Retinal pigment epithelial cell (primary cell): ENCODE data around the gene KLHL21.

Experiments used
- DNase-seq: peaks from one replicate; pipeline ENCODE4 v3.0.0-alpha.2; 2010; ENCODE audit warnings: low read depth
- H3K4me3 ChIP-seq: 2 replicates; pipeline ENCODE4 v1.5.1; 2011; ENCODE audit warnings: mild to moderate bottlenecking, low read length, control low read depth, moderate library complexity
- TF ChIP-seq, protein P1 (sequence below): conservative IDR thresholded peaks from 2 replicates; pipeline ENCODE4 v1.5.1; 2011; ENCODE audit warnings: low read depth, low read length, control low read depth, inconsistent platforms

KLHL21 gene

DNA sequence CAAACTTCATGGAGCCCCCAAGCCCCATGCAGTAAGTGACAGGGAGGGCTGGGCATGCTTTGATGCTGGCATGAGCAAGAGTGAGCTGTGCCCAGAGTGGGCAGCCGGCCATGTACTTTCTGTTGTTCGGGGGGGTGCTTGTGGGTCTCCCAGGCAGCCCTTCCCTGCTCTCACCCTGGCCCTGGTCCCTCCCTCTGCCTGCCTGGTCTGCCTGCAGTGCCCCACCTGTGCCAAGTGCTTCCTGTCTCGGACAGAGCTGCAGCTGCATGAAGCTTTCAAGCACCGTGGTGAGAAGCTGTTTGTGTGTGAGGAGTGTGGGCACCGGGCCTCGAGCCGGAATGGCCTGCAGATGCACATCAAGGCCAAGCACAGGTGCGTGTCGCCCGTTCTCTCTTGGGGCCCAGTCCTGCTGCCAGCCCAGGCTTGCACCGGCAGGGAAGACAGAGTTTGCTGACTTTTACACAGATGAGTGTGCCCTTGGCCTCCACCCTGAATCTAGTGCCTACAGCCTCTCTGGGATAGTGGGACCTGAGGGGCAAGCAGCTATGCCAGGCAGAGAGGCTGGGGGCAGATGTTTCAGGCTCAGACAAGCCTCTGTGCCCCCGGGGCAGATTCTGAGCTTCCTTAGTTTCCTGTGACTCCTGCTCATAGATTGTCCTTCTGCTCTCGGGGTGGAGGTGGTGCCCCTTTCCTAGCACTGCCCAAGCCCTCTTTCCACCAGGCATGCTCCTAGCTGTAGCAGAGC, 15.2 kb downstream of the KLHL21 start:
- no peak for DNase-seq
- no peak overlapping the region for H3K4me3 ChIP-seq
- TF ChIP-seq, protein P1, sequence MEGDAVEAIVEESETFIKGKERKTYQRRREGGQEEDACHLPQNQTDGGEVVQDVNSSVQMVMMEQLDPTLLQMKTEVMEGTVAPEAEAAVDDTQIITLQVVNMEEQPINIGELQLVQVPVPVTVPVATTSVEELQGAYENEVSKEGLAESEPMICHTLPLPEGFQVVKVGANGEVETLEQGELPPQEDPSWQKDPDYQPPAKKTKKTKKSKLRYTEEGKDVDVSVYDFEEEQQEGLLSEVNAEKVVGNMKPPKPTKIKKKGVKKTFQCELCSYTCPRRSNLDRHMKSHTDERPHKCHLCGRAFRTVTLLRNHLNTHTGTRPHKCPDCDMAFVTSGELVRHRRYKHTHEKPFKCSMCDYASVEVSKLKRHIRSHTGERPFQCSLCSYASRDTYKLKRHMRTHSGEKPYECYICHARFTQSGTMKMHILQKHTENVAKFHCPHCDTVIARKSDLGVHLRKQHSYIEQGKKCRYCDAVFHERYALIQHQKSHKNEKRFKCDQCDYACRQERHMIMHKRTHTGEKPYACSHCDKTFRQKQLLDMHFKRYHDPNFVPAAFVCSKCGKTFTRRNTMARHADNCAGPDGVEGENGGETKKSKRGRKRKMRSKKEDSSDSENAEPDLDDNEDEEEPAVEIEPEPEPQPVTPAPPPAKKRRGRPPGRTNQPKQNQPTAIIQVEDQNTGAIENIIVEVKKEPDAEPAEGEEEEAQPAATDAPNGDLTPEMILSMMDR: no peak

DNA sequence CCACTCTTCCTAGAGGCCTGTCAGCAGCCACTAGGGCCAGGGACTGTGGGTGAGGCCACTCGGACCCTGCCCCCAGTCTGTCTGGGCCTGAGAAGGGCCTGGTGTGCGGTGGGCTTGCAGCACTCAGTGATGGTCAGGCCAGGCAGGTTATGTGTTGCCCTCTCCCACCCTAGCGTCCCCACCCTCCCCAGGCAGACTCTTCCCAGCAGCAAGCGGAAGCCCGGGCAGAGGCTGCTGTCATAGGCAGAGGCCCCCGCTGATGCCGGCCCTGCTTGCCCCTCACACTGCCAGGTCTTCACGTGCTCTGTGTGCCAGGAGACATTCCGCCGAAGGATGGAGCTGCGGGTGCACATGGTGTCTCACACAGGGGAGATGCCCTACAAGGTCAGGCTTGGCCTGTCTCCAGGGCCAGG, 16.3 kb downstream of the KLHL21 start:
- DNase-seq: no peak
- TF ChIP-seq, protein P1: no peak
- no peak overlapping the region for H3K4me3 ChIP-seq

DNA sequence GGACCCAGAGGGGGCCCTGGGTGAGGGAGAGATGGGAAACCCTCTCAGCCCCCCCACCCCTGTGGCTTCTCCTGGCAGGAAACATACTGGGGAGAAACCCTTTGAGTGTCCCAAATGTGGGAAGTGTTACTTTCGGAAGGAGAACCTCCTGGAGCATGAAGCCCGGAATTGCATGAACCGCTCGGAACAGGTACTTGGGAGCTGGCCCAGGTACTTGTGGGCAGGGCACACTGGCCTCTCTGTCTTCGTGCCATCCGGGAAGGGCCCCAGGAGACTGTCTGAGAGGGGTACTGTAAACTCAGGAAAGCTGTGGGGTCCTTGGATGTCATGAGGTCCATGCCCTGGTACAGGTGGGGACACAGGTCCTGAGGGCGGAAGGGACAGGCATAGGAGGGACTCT, 16.8 kb downstream of the KLHL21 start:
- no peak for DNase-seq
- no peak overlapping the region for H3K4me3 ChIP-seq
- TF ChIP-seq, protein P1: no peak

DNA sequence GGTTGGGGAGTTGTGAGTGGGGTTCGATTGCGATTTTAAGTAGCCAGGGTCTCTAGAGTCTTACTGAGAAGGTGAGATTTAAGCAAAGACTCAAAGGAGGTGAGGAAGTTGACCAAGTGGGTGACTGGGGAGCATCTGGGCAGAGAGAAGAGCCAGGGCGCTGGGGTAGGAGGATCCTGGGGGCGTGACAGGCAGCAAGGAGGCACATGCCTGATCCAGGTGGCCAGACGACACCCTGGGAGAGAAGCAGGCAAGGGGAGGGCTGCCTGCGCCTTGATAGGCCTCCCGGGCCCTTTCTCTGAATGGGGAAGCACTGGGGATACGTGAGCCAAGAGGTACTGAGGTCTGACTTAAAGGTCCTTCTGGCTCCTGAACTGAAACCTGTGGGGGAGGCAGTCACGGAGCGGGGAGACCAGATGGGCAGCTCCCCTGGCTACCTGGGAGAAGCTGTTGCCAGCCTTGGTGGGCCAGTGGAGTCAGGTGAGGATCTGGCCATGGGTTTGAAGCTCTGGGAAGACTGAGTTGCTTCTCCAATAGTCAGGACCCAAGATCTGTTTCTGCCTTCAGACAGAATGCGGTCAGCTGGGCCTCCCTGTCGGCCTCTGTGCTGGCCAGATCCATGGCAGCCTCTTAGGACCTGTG, 17.5 kb downstream of the KLHL21 start:
- TF ChIP-seq, protein P1: no peak
- no peak for DNase-seq
- H3K4me3 ChIP-seq: no peak overlapping the region

DNA sequence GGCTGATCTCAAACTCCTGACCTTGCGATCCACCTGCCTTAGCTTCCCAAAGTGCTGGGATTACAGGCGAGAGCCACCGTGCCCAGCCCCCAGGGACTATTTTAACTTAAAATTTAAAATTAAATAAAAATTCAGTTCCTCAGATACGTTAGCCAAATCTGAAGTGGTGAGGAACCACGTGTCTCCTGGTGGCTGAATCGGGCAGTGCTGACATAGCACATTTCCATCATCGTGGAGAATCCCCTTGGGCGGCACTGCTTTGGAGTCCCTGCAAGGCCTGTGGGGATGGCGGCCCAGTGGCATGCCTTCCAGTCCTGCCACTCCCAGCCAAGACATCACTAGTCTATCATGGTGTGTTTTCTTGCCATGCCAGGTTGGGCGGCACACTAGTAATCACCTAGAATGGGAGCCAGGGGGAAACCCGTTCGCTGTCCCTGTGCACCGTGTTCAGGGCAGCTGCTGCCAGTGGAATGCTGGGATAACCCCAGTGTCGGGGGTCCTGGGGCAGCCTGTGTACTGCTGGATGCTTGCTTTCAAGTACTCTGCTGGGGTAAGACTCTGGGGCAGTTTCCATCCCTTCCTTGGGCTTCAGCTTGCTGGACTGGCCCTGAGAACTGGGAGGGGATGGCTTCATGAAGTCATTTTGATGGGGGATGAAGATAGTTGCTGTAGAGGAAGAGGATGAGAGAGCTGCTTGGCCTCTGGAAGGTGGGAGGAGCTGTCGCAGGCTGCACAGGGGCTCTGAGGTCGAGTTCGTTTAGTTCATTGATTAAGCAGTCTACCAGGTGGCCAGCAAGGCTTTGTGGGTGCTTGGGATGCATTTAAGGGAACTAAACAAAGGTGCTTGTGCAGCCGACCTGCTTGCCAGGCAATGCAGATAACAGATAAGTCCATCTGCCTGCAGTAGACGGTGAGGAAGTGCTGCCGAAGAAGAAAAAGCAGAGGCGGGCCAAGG, 18.3 kb downstream of the KLHL21 start:
- H3K4me3 ChIP-seq: no peak overlapping the region
- DNase-seq: no peak
- TF ChIP-seq, protein P1: no peak

DNA sequence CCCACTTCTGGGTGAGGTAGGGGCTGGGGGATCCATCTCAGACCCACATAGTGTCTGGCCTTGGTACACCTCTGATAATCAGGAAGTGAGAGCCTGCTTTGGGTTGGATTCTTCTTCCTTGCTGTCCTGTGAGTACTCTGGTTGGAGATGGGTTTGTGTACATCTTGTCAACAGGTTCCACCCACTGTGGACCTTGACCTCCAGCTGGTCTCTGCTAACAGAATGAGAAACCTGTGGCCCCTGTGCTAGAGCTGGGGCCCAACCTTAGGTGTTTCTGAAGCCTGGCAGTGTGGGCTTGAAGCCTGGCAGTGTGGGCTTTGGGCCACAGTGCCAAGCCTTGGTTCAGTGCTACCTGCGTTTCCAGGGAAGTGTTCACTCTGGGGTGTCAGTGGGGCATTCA, 20.3 kb downstream of the KLHL21 start:
- TF ChIP-seq, protein P1: no peak
- no peak for DNase-seq
- H3K4me3 ChIP-seq: no peak overlapping the region
